ENCODE measurements around the gene SAMD9.
"Not testable (repeated sequence)": the region's sequence is repeated elsewhere in the genome, so short reads cannot be mapped to it uniquely, and the experiment has no call there.

SAMD9 gene

GRCh38 chr7:93120592-93121549, 3.1 kb upstream of the SAMD9 start:
- DNase-seq (ENCODE audit: low spot score) = no peak

GRCh38 chr7:93119191-93119905, 1.6 kb upstream of the SAMD9 start:
- DNase-seq (ENCODE audit: low spot score) = no peak

GRCh38 chr7:93117327-93117726, 452 bp downstream of the SAMD9 start:
- no peak for DNase-seq (ENCODE audit: low spot score)

- DNase-seq (ENCODE audit: low spot score) = peak; percentile 49
Measured at GRCh38 chr7:93115796-93116195, 2.0 kb downstream of the SAMD9 start.

- no peak for DNase-seq (ENCODE audit: low spot score)
Measured at GRCh38 chr7:93108003-93108402, 9.8 kb downstream of the SAMD9 start.

GRCh38 chr7:93097388-93097787, 20.4 kb downstream of the SAMD9 start:
- no peak for DNase-seq (ENCODE audit: low spot score)

GRCh38 chr7:93092757-93093370, 24.9 kb downstream of the SAMD9 start:
- DNase-seq (ENCODE audit: low spot score) = no peak

GRCh38 chr7:93073357-93073756, 44.4 kb downstream of the SAMD9 start:
- DNase-seq (ENCODE audit: low spot score) = not testable (repeated sequence)

- DNase-seq (ENCODE audit: low spot score) = no peak
Measured at GRCh38 chr7:93062599-93062998, 55.2 kb downstream of the SAMD9 start.

GRCh38 chr7:93060865-93061264, 56.9 kb downstream of the SAMD9 start:
- no peak for DNase-seq (ENCODE audit: low spot score)

GRCh38 chr7:93060025-93060424, 57.8 kb downstream of the SAMD9 start:
- DNase-seq (ENCODE audit: low spot score) = no peak

GRCh38 chr7:93056621-93057020, 61.2 kb downstream of the SAMD9 start:
- DNase-seq (ENCODE audit: low spot score) = not testable (repeated sequence)

- peak; percentile 63 for DNase-seq (ENCODE audit: low spot score)
Measured at GRCh38 chr7:93055543-93056107, 62.2 kb downstream of the SAMD9 start.

- no peak for DNase-seq (ENCODE audit: low spot score)
Measured at GRCh38 chr7:93054975-93055374, 62.8 kb downstream of the SAMD9 start.

GRCh38 chr7:93053949-93054943, 63.5 kb downstream of the SAMD9 start:
- no peak for DNase-seq (ENCODE audit: low spot score)

- no peak for DNase-seq (ENCODE audit: low spot score)
Measured at GRCh38 chr7:93053209-93053948, 64.4 kb downstream of the SAMD9 start.

GRCh38 chr7:93051660-93052059, 66.1 kb downstream of the SAMD9 start:
- DNase-seq (ENCODE audit: low spot score) = no peak

Data from CD4-positive, alpha-beta T cell treated with Interleukin-2 at 100 ng/mL for 4 hours (primary cell).